ENCODE results near the gene STRN4. TPM values are rescaled to one million over a fixed set of nuclear protein-coding genes. Genes with fewer than 3 reads are reported as not detected.

STRN4 gene
- total RNA-seq, 4 donors from 2014 or later: 37.7 to 73.7 (median 43.0) TPM

- TF ChIP-seq, protein P1, sequence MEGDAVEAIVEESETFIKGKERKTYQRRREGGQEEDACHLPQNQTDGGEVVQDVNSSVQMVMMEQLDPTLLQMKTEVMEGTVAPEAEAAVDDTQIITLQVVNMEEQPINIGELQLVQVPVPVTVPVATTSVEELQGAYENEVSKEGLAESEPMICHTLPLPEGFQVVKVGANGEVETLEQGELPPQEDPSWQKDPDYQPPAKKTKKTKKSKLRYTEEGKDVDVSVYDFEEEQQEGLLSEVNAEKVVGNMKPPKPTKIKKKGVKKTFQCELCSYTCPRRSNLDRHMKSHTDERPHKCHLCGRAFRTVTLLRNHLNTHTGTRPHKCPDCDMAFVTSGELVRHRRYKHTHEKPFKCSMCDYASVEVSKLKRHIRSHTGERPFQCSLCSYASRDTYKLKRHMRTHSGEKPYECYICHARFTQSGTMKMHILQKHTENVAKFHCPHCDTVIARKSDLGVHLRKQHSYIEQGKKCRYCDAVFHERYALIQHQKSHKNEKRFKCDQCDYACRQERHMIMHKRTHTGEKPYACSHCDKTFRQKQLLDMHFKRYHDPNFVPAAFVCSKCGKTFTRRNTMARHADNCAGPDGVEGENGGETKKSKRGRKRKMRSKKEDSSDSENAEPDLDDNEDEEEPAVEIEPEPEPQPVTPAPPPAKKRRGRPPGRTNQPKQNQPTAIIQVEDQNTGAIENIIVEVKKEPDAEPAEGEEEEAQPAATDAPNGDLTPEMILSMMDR (IDR thresholded peaks at IDR 0.05; ENCODE audit: low read depth): no peak
Measured at GRCh38 chr19:46729696-46730095, 16.6 kb downstream of the STRN4 start.

DNA sequence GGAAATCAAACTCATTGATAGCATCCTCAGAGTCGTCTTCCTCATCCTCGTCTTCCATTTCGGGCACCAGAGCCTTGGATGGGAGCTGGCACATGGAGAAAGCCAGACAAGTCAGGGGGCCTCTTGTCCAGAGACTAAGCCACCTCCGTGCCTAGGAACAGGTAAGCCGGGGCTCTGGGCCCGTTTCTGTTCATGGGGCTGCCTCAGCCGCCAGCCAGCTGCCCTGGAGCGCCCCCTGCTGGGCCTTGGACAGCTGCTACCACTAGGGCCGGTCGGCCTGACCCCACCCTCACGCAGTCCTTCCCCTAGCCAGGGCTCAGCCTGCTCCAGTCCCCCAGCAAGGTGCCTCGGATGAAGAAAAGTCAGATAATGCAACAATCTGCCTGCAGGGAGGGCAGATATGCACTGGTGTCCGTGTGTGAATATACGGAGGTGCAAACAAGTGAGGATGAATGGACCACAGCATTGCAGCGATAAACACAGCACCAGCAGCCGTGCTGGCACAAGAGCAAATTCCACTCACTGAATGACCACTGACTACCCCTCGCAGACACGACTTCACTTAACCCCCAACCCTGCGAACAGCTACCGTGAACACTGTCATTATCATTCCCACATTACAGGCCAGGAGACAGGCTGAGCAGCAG lies 17.4 kb downstream of the STRN4 start:
- TF ChIP-seq, protein P1 (IDR thresholded peaks at IDR 0.05; ENCODE audit: low read depth): no peak

DNA sequence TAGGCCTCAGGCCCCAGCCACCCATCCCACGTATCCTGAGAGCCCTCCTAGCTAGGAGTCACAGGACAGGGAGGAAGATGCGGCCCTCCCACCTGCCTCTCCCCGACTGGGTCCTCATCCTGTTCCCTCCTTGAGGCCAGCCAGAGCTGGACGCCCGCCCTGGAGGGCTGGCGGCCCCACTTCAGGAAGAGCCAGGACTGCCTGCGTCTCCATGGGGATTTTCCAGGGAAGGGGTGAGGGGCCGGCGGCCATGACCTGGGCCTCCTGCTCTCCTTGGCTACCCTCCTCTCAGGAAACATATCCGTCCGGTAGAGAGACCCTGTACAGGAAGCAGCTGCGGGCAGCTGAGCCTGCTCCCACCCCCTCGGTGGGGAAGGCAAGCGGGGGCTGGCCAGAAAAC lies 18.0 kb downstream of the STRN4 start:
- TF ChIP-seq, protein P1 (IDR thresholded peaks at IDR 0.05; ENCODE audit: low read depth): no peak

- TF ChIP-seq, protein P1 (IDR thresholded peaks at IDR 0.05; ENCODE audit: low read depth): no peak
Measured at GRCh38 chr19:46727757-46728156, 18.5 kb downstream of the STRN4 start.

GRCh38 chr19:46726971-46727501 lies 19.2 kb downstream of the STRN4 start:
- TF ChIP-seq, protein P1 (IDR thresholded peaks at IDR 0.05; ENCODE audit: low read depth): no peak

GRCh38 chr19:46726551-46726950 lies 19.7 kb downstream of the STRN4 start:
- TF ChIP-seq, protein P1 (IDR thresholded peaks at IDR 0.05; ENCODE audit: low read depth): no peak

DNA sequence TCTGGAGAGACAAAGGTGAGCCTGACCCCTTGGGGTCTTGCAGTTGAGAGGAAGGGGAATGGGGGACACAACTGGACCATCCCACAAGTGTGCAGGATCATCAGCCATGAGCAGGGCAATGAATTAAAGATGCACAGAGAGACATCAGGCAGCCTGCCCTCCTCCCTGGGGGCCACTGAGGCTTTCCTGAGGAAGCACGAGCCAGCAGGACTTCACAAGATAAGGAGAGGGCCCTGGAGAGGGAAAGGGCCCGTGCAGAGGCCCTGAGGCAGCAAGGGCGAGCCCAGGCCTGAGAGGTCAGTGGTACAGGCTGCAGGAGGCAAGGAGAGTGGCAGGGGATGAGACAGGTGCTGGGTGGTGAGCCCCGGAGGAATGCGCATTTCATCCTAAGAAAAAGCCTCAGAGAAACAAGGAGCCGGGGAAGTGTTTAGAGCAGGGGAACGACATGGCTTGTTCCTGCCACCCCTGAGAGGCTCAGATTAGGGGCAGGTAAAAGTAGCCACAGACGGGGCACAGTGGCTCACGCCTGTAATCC lies 20.3 kb downstream of the STRN4 start:
- TF ChIP-seq, protein P1 (IDR thresholded peaks at IDR 0.05; ENCODE audit: low read depth): no peak

Measured in subcutaneous adipose tissue (tissue), 4 donors.